NT2/D1 (cell line): ENCODE measurements around the gene WDFY3.

Experiments used
- SUZ12 ChIP-seq: IDR thresholded peaks from 2 replicates; pipeline ENCODE4 v1.6.1; 2011; ENCODE audit not compliant: insufficient read length, insufficient read depth; ENCODE audit errors: extremely low read depth
- YY1 ChIP-seq: IDR thresholded peaks from 2 replicates; pipeline ENCODE4 v1.6.1; 2011; ENCODE audit not compliant: insufficient read length, insufficient read depth
- ZNF274 ChIP-seq: IDR thresholded peaks from 2 replicates; pipeline ENCODE4 v1.6.1; 2011; ENCODE audit warnings: mild to moderate bottlenecking, low read depth, low read length

GRCh38 chr4:84726356-84726755 lies 240.1 kb downstream of the WDFY3 start:
- no peak for TF ChIP-seq SUZ12
- TF ChIP-seq YY1, result no peak
- TF ChIP-seq ZNF274, result no peak
